GM18868 (cell line): Measurements from ENCODE around the gene MYB.
"Not testable (repeated sequence)": the region's sequence is repeated elsewhere in the genome, so short reads cannot be mapped to it uniquely, and the experiment has no call there.

Experiments used
- ATAC-seq: cut with Tn5 transposase; IDR thresholded peaks from one replicate; pipeline ENCODE4 v1.9.1; 2021; ENCODE audit warnings: mild to moderate bottlenecking, moderate library complexity; ENCODE audit not compliant: unreplicated experiment

MYB gene

GRCh38 chr6:135180542-135181332, at the start of gene MYB:
MYB (plus strand) TSS chr6:135181308; CDS start chr6:135181514, 206 bp downstream.
- ATAC-seq: peak; percentile 31

- ATAC-seq: no peak
Measured at GRCh38 chr6:135132776-135133175, 48.3 kb upstream of the MYB start.

- ATAC-seq: no peak
Measured at GRCh38 chr6:135135835-135136234, 45.3 kb upstream of the MYB start.

GRCh38 chr6:135137826-135138225, 43.3 kb upstream of the MYB start:
- no peak for ATAC-seq

DNA sequence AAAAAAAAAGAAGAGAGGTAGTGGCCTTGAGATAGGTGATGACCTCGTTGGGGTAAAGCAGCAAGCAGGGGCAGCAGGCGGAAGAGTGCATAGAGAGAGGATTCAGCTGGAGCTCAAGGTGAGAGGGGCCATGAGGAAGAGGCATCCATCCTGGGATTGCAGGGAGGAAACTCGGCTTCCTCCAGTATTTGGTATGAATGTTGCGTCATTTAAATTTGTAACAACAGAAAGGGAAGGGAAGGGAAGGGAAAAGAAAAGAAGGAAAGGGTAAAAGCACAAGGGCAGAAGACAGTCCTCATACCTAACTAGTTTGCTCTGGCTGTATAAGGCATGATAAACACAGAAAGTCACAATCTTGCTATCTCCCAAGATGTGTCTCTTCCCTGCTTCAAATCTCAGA, 39.9 kb upstream of the MYB start:
- ATAC-seq: no peak

DNA sequence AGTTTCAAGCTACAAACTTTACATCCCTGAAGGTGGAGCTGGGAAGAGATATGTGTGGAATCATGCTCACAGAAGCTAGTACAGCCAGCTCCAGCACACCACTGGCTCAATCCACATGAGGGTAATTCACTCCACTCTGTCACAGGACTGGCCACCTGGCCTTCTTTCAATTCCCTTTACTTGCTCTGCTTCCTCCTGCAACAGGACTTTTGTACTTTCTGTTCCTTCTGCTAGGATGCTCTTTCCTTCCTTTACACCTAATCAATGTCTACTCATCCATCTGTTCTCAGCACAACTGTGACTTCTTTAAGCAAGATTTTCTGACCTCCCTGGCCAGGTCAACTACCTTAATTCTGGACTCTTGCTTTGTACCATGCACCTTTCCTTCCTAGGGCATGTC, 39.4 kb upstream of the MYB start:
- peak; percentile 58 for ATAC-seq

DNA sequence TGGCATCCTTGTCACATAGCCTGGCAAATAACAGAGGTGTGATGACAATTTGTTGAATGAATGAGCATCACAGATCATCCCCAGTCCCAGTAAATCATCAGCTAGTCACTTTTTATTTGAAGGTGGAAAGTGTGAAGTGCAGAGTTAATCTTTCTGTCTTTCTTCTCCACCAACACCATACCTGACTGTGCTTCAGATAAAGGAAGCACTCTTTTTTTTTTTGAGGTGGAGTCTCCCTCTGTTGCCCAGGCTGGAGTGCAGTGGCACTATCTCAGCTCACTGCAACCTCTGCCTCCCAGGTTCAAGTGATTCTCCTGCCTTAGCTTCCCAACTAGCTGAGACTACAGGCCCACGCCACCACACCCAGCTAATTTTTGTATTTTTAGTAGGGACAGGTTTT, 38.9 kb upstream of the MYB start:
- ATAC-seq: not testable (repeated sequence)

DNA sequence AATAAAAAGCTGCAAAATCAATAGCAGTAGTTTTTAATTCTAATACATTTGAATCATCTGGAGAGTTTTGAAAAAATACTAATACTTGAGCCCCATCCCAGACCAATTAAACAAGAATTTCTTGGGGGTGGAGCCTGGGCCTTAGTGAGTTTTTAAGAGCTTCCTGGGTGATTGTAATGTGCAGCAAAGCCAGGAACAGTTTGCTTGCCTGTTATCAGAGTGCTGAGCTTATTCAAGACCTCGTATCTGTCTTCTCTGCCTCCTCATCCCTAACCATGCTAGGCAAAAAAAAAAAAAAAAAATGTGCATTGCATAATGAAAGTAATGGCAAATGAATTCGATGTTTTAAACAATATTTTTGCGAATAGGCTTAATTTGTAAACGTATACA, 36.4 kb upstream of the MYB start:
- no peak for ATAC-seq

GRCh38 chr6:135145063-135145800, 35.9 kb upstream of the MYB start:
- ATAC-seq: no peak

GRCh38 chr6:135146162-135146934, 34.8 kb upstream of the MYB start:
- ATAC-seq: no peak

DNA sequence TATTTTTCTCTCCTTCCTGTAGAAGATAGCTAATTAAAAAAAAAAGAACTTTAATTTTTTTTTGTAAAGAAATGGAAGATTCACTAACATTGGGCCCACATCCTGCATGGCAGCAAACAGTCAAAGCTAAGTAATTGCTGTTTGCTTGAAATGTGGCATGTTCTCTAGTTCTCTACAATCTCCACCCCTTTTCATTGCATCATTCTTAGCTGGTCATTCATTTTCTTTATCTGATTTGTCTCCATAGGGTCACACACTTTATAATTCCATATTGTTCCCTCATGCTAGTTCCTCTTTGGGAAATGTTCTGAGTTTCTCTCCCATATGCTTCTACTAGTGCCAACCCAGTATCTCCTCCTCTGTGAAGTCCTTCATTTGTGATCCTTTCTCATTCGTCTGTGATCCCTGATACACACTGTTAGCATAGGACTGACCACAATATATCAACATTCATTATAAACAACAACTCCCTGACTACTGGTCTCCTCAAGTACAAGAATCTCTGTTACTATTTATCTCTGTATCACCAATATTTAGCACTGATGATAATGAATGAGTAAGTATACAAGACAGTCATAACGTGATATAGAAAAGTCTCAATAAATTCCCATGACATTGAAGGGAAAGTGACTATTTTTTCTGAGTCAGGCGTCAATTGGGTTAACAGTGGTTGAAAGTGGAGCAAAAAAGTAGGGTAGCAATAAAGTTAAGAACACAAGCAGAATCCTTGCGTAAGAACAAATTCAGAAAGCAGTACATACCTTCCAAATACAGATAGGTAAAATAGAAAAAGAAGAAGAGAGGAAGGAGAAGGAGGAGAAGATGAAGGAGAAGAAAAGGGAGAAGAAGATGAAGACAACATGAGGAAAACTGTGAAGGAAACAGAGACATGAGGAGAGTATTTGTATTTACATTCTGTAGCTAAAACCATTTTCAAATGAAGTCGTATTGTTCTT, 33.2 kb upstream of the MYB start:
- ATAC-seq: no peak

GRCh38 chr6:135148889-135149288, 32.2 kb upstream of the MYB start:
- no peak for ATAC-seq

DNA sequence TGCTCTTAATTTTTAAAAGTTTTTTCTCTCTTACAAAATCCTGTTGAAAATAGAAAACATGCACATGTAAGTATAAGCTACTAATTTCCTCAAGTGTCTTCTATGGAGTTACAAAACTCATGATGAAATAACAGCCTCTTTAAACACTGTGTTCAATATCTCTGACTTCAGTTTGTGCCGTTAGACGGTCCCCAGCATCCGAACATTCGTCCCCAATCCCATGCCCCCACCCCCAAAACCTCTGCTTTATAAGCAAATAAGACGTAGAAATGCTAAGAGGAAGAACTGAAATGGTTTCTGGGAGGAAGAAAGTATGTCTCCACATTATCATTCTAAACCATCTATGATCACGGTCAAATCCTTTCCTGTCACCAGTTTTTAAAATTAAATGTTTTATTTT, 31.7 kb upstream of the MYB start:
- ATAC-seq: no peak

- ATAC-seq: not testable (repeated sequence)
Measured at GRCh38 chr6:135150481-135150880, 30.6 kb upstream of the MYB start.

DNA sequence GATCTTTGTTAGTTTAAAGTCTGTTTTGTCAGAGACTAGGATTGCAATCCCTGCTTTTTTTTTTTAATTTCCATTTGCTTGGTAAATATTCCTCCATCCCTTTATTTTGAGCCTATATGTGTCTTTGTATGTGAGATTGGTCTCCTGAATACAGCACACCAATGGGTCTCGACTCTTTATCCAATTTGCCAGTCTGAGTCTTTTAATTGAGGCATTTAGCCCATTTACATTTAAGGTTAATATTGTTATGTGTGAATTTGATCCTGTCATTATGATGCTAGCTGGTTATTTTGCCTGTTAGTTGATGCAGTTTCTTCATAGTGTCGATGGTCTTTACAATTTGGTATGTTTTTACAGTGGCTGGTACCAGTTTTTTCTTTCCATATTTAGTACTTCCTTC, 27.0 kb upstream of the MYB start:
- ATAC-seq: not testable (repeated sequence)

GRCh38 chr6:135158397-135158796, 22.7 kb upstream of the MYB start:
- ATAC-seq: no peak

DNA sequence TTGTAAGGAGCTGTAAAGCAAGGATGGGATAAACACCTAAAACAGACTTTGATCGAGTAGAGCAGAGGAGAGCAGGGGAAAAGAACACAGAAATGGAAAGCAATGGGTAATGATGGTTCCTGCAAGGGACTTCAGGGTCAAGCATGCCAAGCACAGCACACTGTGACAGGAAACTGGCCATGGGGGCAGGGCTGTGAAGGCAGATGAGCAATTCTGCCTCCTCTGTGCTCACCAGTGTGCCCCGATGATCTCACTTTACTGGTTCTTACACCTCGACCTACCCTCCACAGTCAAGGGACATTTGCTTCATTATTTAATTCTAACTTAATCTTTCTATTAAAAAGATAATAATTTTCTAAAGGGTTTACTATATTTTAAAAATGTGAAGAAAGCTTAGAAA, 21.6 kb upstream of the MYB start:
- ATAC-seq: no peak

- ATAC-seq: no peak
Measured at GRCh38 chr6:135161411-135162395, 19.4 kb upstream of the MYB start.
